K562 (cell line): ENCODE results near the gene SYNRG. TPM values are rescaled to one million over a fixed set of nuclear protein-coding genes. Genes with fewer than 3 reads are reported as not detected.

Experiments used
- E2F4 ChIP-seq: sonication (generic); formaldehyde crosslinking; IDR thresholded peaks from 2 replicates; pipeline ENCODE4 v1.8.0; 2022; ENCODE audit warnings: mild to moderate bottlenecking, low read depth, missing genetic modification reagents
- FOXK2 ChIP-seq, 2 experiments: fragments of 450-650 bp; IDR thresholded peaks in 1 of 2; conservative IDR thresholded peaks in 1 of 2; 2 replicates each; pipeline ENCODE4 v1.6.1; 2016; ENCODE audit warnings: low read depth in 2 of 2, mild to moderate bottlenecking in 1 of 2
- HDAC2 ChIP-seq: fragments of 450-650 bp; IDR thresholded peaks from 2 replicates; pipeline ENCODE4 v1.6.1; 2016; ENCODE audit warnings: mild to moderate bottlenecking
- HINFP ChIP-seq: fragments of 450-650 bp; conservative IDR thresholded peaks from 2 replicates; pipeline ENCODE4 v1.6.1; 2016; ENCODE audit warnings: missing genetic modification characterization, low read depth, mild to moderate bottlenecking, control low read depth, missing compliant biosample characterization
- MGA ChIP-seq: fragments of 450-650 bp; IDR thresholded peaks from 2 replicates; pipeline ENCODE4 v1.6.1; 2016; ENCODE audit warnings: mild to moderate bottlenecking, moderate library complexity
- OTX1 ChIP-seq: fragments of 450-650 bp; formaldehyde crosslinking; IDR thresholded peaks from 2 replicates; pipeline ENCODE4 v1.4.0; 2022; ENCODE audit warnings: mild to moderate bottlenecking
- SMAD3 ChIP-seq: fragments of 450-650 bp; formaldehyde crosslinking; conservative IDR thresholded peaks from 2 replicates; pipeline ENCODE4 v1.4.0; 2020; ENCODE audit warnings: mild to moderate bottlenecking
- SP1 ChIP-seq: sonication (generic); formaldehyde crosslinking; IDR thresholded peaks from 2 replicates; pipeline ENCODE4 v1.8.1; 2022; ENCODE audit warnings: mild to moderate bottlenecking, missing genetic modification reagents
- UBTF ChIP-seq, 2 experiments: IDR thresholded peaks; 2 replicates each; pipeline ENCODE4 v1.6.1; 2012; ENCODE audit warnings: improper control_type of control experiment in 2 of 2, low read depth in 2 of 2, low read length in 2 of 2, borderline replicate concordance in 1 of 2
- ZC3H4 ChIP-seq: sonication (generic); formaldehyde crosslinking; IDR thresholded peaks from 2 replicates; pipeline ENCODE4 v1.9.0; 2021; ENCODE audit warnings: missing genetic modification reagents, borderline replicate concordance
- polyA plus RNA-seq, 8 experiments: library from polyadenylated mRNA; depleted of rRNA in 4 of 8; stranded (reverse) in 5 of 8; unstranded in 3 of 8; fragments of >200 nt; fragmentation: Nextera tagmentation in 2 of 8; fragmentation: Illumina TruSeq in 1 of 8; extraction: Ambion mirVana in 2 of 8; extraction: Trizol in 1 of 8; gene quantifications; 2 replicates each; pipeline versions ENCODE4 v1.2.1 to v1.2.3, GENCODE V29; 2011 to 2014; ENCODE audit warnings: inconsistent platforms in 1 of 8, missing spikeins in 1 of 8
- total RNA-seq, 7 experiments: library from RNA; depleted of rRNA in 6 of 7; stranded (reverse); fragments of >200 nt in 6 of 7; fragmentation: Illumina TruSeq in 2 of 7; extraction: Trizol in 2 of 7; gene quantifications; 2 replicates each; pipeline versions ENCODE4 v1.2.1 to v1.2.3, GENCODE V29; 2011 to 2021; ENCODE audit warnings: low replicate concordance in 1 of 7

The SYNRG gene
- total and polyA plus RNA-seq, 9 of the 15 experiments (the other 6 are each of a cell fraction or from before 2014, with no cell fraction given) = 2.9 to 28.2 (median 15.1) TPM

- TF ChIP-seq MGA = peak; percentile 57
- no peak for TF ChIP-seq UBTF (IDR thresholded peaks at IDR 0.05; ENCODE audit: borderline replicate concordance in 1 of 2, low read depth in 2 of 2, low read length in 2 of 2)
- no peak for TF ChIP-seq HINFP (tag)
- no peak for TF ChIP-seq SMAD3 (CRISPR knock-in tag)
- no peak for TF ChIP-seq ZC3H4 (CRISPR knock-in tag)
- no peak for TF ChIP-seq OTX1 (CRISPR knock-in tag)
- no peak for TF ChIP-seq E2F4
- TF ChIP-seq SP1 = no peak
- TF ChIP-seq FOXK2 (conservative IDR thresholded peaks at IDR 0.05 in 1 of 2, IDR thresholded peaks at IDR 0.05 in 1 of 2; ENCODE audit: low read depth in 2 of 2) = no peak
- TF ChIP-seq HDAC2 = no peak
Measured at GRCh38 chr17:37488607-37489196, 120.5 kb downstream of the SYNRG start (continued).
